ENCODE data around the gene JPH3. TPM values are rescaled to one million over a fixed set of nuclear protein-coding genes. Genes with fewer than 3 reads are reported as not detected.

The JPH3 gene
- polyA plus RNA-seq, 3 donors: not detected

DNA sequence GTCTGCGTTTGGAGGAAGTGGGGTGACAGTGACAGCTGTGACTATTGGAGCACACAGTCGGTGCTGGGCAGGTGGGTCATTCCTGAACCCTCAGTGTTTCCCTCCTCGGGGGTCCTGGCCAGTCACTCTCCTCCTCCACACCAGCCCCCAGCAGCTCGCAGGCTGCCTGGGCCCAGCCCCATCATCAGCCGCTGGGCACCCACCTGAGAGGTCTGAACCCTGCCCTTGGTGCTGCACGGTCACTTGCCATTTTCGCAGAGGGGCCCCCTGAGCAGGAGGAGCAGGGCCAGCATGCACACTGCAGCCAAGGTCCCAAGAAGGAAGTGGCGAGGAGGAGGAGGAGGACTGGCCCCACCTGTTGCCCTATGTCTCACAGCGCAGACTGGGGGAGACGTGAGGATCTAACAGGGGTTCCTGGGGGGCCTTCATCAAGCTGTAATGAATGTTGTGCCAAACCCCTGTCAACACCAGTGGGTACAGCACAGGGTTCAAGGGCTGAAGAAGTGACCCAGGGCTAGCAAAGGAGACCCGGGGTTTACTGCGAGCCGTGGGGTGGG is 23.0 kb downstream of the JPH3 start:
- TF ChIP-seq, protein P1, sequence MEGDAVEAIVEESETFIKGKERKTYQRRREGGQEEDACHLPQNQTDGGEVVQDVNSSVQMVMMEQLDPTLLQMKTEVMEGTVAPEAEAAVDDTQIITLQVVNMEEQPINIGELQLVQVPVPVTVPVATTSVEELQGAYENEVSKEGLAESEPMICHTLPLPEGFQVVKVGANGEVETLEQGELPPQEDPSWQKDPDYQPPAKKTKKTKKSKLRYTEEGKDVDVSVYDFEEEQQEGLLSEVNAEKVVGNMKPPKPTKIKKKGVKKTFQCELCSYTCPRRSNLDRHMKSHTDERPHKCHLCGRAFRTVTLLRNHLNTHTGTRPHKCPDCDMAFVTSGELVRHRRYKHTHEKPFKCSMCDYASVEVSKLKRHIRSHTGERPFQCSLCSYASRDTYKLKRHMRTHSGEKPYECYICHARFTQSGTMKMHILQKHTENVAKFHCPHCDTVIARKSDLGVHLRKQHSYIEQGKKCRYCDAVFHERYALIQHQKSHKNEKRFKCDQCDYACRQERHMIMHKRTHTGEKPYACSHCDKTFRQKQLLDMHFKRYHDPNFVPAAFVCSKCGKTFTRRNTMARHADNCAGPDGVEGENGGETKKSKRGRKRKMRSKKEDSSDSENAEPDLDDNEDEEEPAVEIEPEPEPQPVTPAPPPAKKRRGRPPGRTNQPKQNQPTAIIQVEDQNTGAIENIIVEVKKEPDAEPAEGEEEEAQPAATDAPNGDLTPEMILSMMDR (IDR thresholded peaks at IDR 0.05): no peak
- intact Hi-C loops (cut with micrococcal nuclease): no loop called here
- no peak overlapping the region for H3K4me2 ChIP-seq (replicated peaks; ENCODE audit: extremely low read depth, low read length, poor library complexity, severe bottlenecking)
- no peaks in the 10 kb centered on the region for H3K9me3 ChIP-seq (replicated peaks in 1 of 2; ENCODE audit: control insufficient read depth in 1 of 2, insufficient read depth in 1 of 2, low read length in 2 of 2)
- H2AFZ ChIP-seq (ENCODE audit: insufficient read depth, low read depth, low read length, poor library complexity, severe bottlenecking): no peak overlapping the region
- DNase-seq: no peak
- no peak overlapping the region for H3K9ac ChIP-seq (ENCODE audit: insufficient read depth, low read length, poor library complexity, severe bottlenecking)
- peaks cover 0 to 3% of the 10 kb centered on the region in 2 donors for H3K27me3 ChIP-seq (ENCODE audit: control insufficient read depth in 2 of 2, insufficient read depth in 2 of 2, low read length in 2 of 2)
- no peaks in the 10 kb centered on the region for H3K4me1 ChIP-seq (ENCODE audit: control insufficient read depth in 1 of 2, insufficient read depth in 2 of 2, low read length in 2 of 2)
- Mint-ChIP-seq H3K27me3 (ENCODE audit: low read depth in 3 of 3) (peaks cover 2 to 17% (median 11%) of the 10 kb centered on the region in 3 donors), H3K4me1 (no peaks in the 10 kb centered on the region), H3K4me3 (no peak overlapping the region), H3K9me3 (peaks cover 0 to 2% (median 0%) of the 10 kb centered on the region in 7 donors), H3K36me3 (no peaks in the 10 kb centered on the region), H3K27ac (peak overlapping the region in 1 of 7 donors; percentile 36)
- WGBS (ENCODE audit: insufficient coverage): 77% methylated on average over 8 of the region's 13 CpGs
- H3K27ac ChIP-seq (ENCODE audit: low read depth in 1 of 2, low read length in 2 of 2): no peak overlapping the region
- no peaks in the 10 kb centered on the region for H3K79me2 ChIP-seq (ENCODE audit: insufficient read depth, low read length)
- H3K4me3 ChIP-seq (replicated peaks in 1 of 3; ENCODE audit: low read depth in 2 of 3, low read length in 3 of 3): no peak overlapping the region
- H3K36me3 ChIP-seq (replicated peaks in 1 of 2; ENCODE audit: control insufficient read depth in 1 of 2, insufficient read depth in 2 of 2, low read length in 2 of 2): no peaks in the 10 kb centered on the region
- no peaks in the 10 kb centered on the region for H4K20me1 ChIP-seq (ENCODE audit: insufficient read depth, low read length)

DNA sequence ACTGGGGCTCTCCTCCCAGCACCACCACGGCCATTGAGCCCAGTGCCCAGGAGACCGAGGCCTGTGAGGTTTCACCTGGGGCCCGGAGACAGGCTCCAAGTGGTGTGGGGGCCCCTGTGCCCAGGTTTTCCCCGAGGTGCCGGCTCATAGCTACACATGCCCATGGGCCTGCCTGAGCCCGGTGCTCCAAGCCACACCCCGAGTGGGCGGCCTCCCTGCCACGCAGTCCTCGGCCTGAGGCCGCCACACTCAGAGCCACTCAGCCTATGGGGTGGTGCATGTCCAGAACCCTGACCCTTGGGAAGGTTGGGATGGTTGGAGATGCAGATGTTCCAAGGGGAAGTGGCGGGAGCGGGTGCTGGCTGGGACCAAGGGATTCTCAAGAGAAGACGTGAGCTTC is 24.1 kb downstream of the JPH3 start:
- Histone ChIP-seq H3K27ac (ENCODE audit: low read depth in 1 of 2, low read length in 2 of 2) (no peak overlapping the region), H3K79me2 (ENCODE audit: insufficient read depth, low read length) (no peaks in the 10 kb centered on the region), H3K9me3 (replicated peaks in 1 of 2; ENCODE audit: control insufficient read depth in 1 of 2, insufficient read depth in 1 of 2, low read length in 2 of 2) (peaks cover 0 to 3% of the 10 kb centered on the region in 2 donors), H4K20me1 (ENCODE audit: insufficient read depth, low read length) (no peaks in the 10 kb centered on the region), H3K4me3 (replicated peaks in 1 of 3; ENCODE audit: low read depth in 2 of 3, low read length in 3 of 3) (no peak overlapping the region), H3K4me1 (ENCODE audit: control insufficient read depth in 1 of 2, insufficient read depth in 2 of 2, low read length in 2 of 2) (no peaks in the 10 kb centered on the region), H2AFZ (ENCODE audit: insufficient read depth, low read depth, low read length, poor library complexity, severe bottlenecking) (no peak overlapping the region), H3K27me3 (ENCODE audit: control insufficient read depth in 2 of 2, insufficient read depth in 2 of 2, low read length in 2 of 2) (peaks cover 0 to 7% of the 10 kb centered on the region in 2 donors), H3K36me3 (replicated peaks in 1 of 2; ENCODE audit: control insufficient read depth in 1 of 2, insufficient read depth in 2 of 2, low read length in 2 of 2) (no peaks in the 10 kb centered on the region), H3K4me2 (replicated peaks; ENCODE audit: extremely low read depth, low read length, poor library complexity, severe bottlenecking) (no peak overlapping the region), H3K9ac (ENCODE audit: insufficient read depth, low read length, poor library complexity, severe bottlenecking) (no peak overlapping the region)
- TF ChIP-seq, protein P1 (IDR thresholded peaks at IDR 0.05): no peak
- DNase-seq: no peak
- Mint-ChIP-seq H3K4me1 (no peaks in the 10 kb centered on the region), H3K27ac (no peak overlapping the region), H3K27me3 (ENCODE audit: low read depth in 3 of 3) (peaks cover 2 to 18% (median 17%) of the 10 kb centered on the region in 3 donors), H3K36me3 (no peaks in the 10 kb centered on the region), H3K4me3 (no peak overlapping the region), H3K9me3 (peaks cover 4 to 7% (median 6%) of the 10 kb centered on the region in 7 donors)
- intact Hi-C loops (cut with micrococcal nuclease): no loop called here
- 89% methylated on average over 12 of the region's 14 CpGs for WGBS (ENCODE audit: insufficient coverage)
